T47D (cell line): ENCODE data around the gene CALCOCO1.

Experiments
- DNase-seq, 2 experiments: peaks; one replicate each; pipeline versions ENCODE4 v3.0.0 to v3.0.0-alpha.2; 2011 to 2012; ENCODE audit warnings: low read depth in 1 of 2, low spot score in 1 of 2
- JUND ChIP-seq: IDR thresholded peaks from 2 replicates; pipeline ENCODE4 v1.6.1; 2012; ENCODE audit warnings: low read depth
- in situ Hi-C: cut with HindIII; loops from 2 replicates; pipeline ENCODE4 v1.10.0; 2016; ENCODE audit warnings: low sequenced_read_pairs, low pct_unique_long_range_greater_than_20kb

CALCOCO1 gene

GRCh38 chr12:53737093-53737808 is 10.0 kb upstream of the CALCOCO1 start:
- TF ChIP-seq JUND, result no peak
- DNase-seq, result no peak
- in situ Hi-C loops, result no loop called here

DNA sequence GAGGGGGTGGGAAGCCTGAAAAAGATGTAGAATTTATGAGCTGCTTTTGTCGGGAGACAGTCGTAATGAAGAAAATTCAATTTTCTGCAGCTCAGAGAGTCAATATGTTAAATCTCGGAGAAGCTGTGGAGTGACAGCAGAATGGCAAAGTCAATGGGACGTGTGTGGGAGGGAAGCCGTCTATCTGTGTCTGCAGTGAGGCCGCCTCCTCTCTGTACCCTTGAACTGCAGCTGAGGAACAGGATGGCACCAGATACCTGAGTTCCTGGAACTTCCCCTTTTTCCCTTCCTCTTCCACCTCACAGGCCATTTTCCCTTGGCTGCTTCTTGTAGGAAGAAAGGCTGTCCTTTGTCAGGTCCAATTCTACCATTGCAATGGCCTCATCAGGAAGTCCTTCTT is 9.3 kb upstream of the CALCOCO1 start:
- DNase-seq, result no peak
- no peak for TF ChIP-seq JUND
- in situ Hi-C loops, result no loop called here

- no peak for TF ChIP-seq JUND
- in situ Hi-C loops, result no loop called here
- DNase-seq, result no peak
Measured at GRCh38 chr12:53735556-53735955, 8.3 kb upstream of the CALCOCO1 start.

- TF ChIP-seq JUND, result no peak
- no peak for DNase-seq
- in situ Hi-C loops, result no loop called here
Measured at GRCh38 chr12:53734425-53734824, 7.2 kb upstream of the CALCOCO1 start.

DNA sequence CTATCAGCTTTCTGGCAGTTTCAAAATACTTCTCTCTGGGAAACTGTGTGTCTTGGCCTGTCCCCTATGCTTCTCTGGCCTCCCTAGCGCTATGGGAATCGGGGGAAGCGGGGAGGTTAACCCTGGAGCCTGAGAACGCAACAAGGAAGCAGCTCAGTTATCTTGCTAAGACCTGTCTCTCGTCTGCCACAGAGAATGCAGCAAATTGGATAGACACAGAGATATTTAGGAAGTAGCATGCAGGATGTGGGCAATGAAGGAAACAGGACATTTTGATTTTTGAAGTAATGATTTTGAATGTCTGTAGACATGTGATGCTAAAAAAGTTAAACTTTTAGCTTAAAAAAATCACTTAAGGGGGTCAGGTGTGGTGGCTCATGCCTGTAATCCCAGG is 6.6 kb upstream of the CALCOCO1 start:
- DNase-seq, result no peak
- TF ChIP-seq JUND, result no peak
- in situ Hi-C loops, result no loop called here

DNA sequence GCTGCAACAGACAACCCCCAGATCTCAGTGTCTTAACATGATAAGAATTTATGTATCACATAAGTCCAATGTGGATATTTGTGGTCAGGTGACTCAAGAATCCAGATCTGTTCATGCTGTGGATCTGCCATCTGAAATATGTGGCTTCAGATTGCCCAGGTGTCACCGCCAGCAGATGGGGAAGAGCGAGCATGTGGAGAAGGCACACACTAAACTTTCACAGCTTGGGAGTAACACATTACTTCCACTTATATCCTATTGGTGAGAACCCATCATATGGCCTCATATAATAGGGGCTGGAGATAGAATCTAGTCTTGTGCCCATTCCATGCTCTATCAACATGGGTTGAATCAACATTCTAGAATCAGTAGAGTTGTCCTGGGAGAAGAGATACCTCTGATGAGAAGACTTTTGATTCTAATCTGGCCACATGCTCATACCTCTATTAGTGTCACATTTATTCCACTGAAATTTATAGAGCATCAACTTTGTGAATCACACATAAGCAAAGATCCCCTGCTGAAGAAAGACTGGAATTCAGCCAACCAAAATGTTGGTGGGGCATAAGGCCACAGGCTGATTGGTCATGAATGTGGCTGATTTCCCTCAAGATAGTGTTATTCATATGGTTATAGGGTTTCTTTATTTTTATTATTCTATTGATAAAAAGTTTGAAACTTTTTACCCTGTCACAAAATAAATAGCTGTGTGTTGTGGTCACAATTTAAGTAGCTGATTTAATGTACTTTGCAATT is 6.0 kb upstream of the CALCOCO1 start:
- no peak for TF ChIP-seq JUND
- in situ Hi-C loops, result no loop called here
- DNase-seq, result no peak

DNA sequence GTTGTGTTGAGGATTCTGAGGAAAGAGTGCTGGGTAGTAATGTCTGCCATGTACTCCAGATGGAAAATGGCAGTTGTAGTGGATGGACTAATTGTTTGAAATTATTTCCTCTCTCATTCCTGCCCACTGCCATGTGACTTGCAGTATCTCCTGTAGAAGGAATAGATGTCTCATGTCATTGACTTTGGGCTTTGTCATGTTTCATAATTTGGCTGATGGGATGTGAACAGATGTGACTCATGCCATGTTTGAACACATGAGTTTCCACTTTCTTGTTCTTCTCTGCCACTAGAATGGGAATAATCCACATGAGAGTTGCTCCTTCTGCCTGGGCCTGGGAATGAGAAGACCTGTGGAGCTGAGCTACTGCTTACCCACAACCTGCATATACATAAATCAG is 2.4 kb upstream of the CALCOCO1 start:
- no peak for TF ChIP-seq JUND
- in situ Hi-C loops, result no loop called here
- no peak for DNase-seq

DNA sequence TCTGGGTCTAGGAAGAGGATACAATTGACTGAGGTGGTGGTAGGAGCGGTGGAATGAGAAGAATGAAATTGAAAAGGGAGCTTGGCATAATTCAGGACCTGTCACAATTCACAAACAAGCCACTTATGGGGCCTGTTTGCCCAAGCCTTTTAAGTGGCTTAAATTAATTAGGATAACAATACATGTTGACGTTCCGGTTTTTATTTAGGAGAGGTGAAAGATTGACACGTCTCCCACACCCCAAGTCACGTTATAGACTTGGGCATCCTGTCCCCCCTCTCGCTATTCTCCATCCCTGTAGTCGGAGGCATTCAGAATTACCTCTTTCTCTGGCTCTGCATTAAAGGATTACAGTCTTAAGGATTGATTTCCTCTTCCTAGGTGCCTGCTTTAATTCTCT is 954 bp upstream of the CALCOCO1 start:
- in situ Hi-C loops, result no loop called here
- no peak for TF ChIP-seq JUND
- DNase-seq, result no peak

DNA sequence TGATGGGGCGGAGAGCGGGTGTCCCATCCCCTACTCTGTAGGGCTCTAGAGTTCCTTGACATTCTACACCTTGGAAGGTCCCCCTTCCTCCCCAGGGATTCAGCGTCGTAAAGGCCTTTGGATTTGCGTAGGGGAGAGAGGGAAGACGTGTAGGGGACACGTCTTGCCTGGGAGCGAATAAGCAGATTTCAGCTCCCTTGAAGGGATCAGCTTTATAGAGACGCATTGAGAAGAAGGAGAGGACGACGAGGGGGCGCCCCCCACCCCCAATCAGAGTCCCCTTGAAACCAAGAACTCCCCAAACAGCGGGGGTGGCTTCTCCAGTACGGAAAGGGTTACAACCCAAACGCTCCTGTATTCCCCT is 324 bp downstream of the CALCOCO1 start:
- TF ChIP-seq JUND, result no peak
- peak in 1 of 2 experiments; percentile 19 for DNase-seq
- in situ Hi-C loops, result no loop called here

DNA sequence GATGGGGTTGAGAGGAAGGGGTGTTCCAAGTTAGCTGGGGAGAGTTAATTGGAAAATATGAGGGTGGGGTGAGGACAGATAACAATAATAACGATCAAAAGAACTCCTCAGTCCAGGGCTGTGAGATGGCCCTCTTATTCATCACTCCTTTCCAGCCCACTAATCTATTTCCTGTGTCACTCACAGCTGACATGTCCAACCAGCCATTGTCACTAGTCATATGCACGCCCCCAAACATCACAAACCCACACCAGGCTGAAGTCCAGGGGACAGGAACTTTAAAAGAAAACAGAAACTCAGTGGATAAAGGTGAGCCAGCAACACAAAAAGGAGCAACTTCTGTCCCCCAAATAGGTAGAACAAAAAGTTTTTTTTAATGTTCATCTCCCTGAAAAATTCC is 911 bp downstream of the CALCOCO1 start:
- no peak for DNase-seq
- TF ChIP-seq JUND, result no peak
- in situ Hi-C loops, result no loop called here

DNA sequence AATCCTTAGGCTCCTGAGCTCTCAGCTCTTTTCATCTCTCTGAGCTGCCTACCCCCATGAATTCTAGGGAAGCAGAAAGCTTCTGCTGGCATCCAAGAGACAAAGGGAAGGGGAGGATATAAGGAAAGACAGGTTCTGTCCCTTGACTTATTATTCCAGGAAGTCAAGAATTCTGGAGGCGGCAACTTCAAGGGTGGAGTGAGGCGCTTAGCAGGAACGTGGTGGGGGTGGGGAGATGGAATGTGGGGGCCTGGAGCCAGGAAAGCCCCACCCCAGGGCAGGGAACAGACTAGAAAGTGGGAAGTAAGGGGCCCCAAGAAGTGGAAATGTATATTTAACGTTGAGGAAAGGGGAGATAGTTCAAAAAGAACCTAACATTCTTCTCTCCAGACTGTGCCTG is 1.4 kb downstream of the CALCOCO1 start:
- no peak for DNase-seq
- in situ Hi-C loops, result no loop called here
- TF ChIP-seq JUND, result no peak

- in situ Hi-C loops, result no loop called here
- DNase-seq, result no peak
- no peak for TF ChIP-seq JUND
Measured at GRCh38 chr12:53722450-53723041, 4.7 kb downstream of the CALCOCO1 start.

DNA sequence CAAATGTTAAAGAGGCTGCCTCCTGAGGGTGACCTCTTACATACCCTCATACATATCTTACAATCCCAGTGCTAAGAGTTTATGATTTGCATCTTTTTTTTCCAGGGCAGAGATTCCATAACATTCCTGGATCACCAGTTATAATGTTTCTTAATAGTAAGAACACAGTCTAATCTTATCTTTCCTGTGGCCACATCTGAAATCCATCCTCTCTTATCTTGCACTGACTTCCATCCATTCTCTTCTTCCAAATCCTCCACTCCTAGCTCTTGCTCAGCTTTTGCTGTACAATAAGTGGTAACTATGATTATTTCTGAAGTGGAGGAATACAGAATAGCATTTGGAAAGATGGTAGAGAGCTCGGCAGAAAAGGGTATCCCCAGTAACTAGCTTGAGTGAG is 6.3 kb downstream of the CALCOCO1 start:
- no peak for DNase-seq
- in situ Hi-C loops, result no loop called here
- no peak for TF ChIP-seq JUND
